HEK293 (cell line): Measurements from ENCODE around the gene CENPF.

Experiments
- BCL11A ChIP-seq: fragments of 450-650 bp; formaldehyde crosslinking; IDR thresholded peaks from 2 replicates; pipeline ENCODE4 v1.5.1; 2016; ENCODE audit warnings: low read depth, missing biosample characterization, missing genetic modification characterization
- CTCF ChIP-seq: fragments of 450-650 bp; formaldehyde crosslinking; IDR thresholded peaks from 2 replicates; pipeline ENCODE4 v1.5.1; 2016; ENCODE audit warnings: missing biosample characterization, missing genetic modification characterization
- PRDM6 ChIP-seq: fragments of 450-650 bp; formaldehyde crosslinking; IDR thresholded peaks from 2 replicates; pipeline ENCODE4 v1.5.1; 2017; ENCODE audit warnings: missing biosample characterization, missing genetic modification characterization
- SETDB1 ChIP-seq: IDR thresholded peaks from one replicate; pipeline ENCODE4 v1.6.1; 2017; ENCODE audit warnings: mild to moderate bottlenecking, low read length, moderate library complexity, mixed read lengths; ENCODE audit not compliant: insufficient read length
- YY1 ChIP-seq: fragments of 450-650 bp; formaldehyde crosslinking; IDR thresholded peaks from 2 replicates; pipeline ENCODE4 v1.5.1; 2018; ENCODE audit warnings: missing biosample characterization, missing genetic modification characterization
- ZBTB48 ChIP-seq: fragments of 450-650 bp; formaldehyde crosslinking; IDR thresholded peaks from 2 replicates; pipeline ENCODE4 v1.5.1; 2016; ENCODE audit warnings: missing biosample characterization, missing genetic modification characterization
- ZFP41 ChIP-seq: fragments of 450-650 bp; formaldehyde crosslinking; IDR thresholded peaks from 2 replicates; pipeline ENCODE4 v1.5.1; 2016; ENCODE audit warnings: missing biosample characterization, missing genetic modification characterization, borderline replicate concordance
- ZNF274 ChIP-seq, 2 experiments: fragments of 200-500 bp in 1 of 2; fragments of 450-650 bp in 1 of 2; sonication (Bioruptor generic) in 1 of 2; formaldehyde crosslinking in 1 of 2; IDR thresholded peaks; 2 replicates each; pipeline versions ENCODE4 v1.5.1 to v1.6.1; 2014 to 2016; ENCODE audit warnings: borderline replicate concordance in 1 of 2, inconsistent platforms in 1 of 2, low read length in 1 of 2, missing biosample characterization in 1 of 2, missing genetic modification characterization in 1 of 2
- TF ChIP-seq, protein P1 (sequence below): fragments of 450-650 bp; formaldehyde crosslinking; IDR thresholded peaks from 2 replicates; pipeline ENCODE4 v1.5.1; 2016; ENCODE audit warnings: missing biosample characterization, missing genetic modification characterization, low read depth
- TF ChIP-seq, protein P2 (sequence below): fragments of 450-650 bp; formaldehyde crosslinking; IDR thresholded peaks from 2 replicates; pipeline ENCODE4 v1.5.1; 2016; ENCODE audit warnings: missing biosample characterization, missing genetic modification characterization
- TF ChIP-seq, protein P3 (sequence below): fragments of 450-650 bp; formaldehyde crosslinking; IDR thresholded peaks from 2 replicates; pipeline ENCODE4 v1.5.1; 2016; ENCODE audit warnings: missing biosample characterization, missing genetic modification characterization, low read depth
- TF ChIP-seq, protein P4 (sequence below): fragments of 450-650 bp; formaldehyde crosslinking; IDR thresholded peaks from 2 replicates; pipeline ENCODE4 v1.5.1; 2016; ENCODE audit warnings: missing biosample characterization, missing genetic modification characterization, borderline replicate concordance

GRCh38 chr1:214581785-214582184, 21.2 kb upstream of the CENPF start:
- TF ChIP-seq CTCF (tag by site-specific recombination) (no peak), ZFP41 (tag by site-specific recombination) (no peak), ZBTB48 (tag by site-specific recombination) (no peak), YY1 (no peak), PRDM6 (tag by site-specific recombination) (no peak), BCL11A (tag by site-specific recombination) (no peak), ZNF274 (IDR thresholded peaks at IDR 0.05; ENCODE audit: low read length) (no peak), ZNF274 (tag by site-specific recombination; IDR thresholded peaks at IDR 0.05; ENCODE audit: borderline replicate concordance) (no peak), SETDB1 (no peak)
- TF ChIP-seq, protein P1, sequence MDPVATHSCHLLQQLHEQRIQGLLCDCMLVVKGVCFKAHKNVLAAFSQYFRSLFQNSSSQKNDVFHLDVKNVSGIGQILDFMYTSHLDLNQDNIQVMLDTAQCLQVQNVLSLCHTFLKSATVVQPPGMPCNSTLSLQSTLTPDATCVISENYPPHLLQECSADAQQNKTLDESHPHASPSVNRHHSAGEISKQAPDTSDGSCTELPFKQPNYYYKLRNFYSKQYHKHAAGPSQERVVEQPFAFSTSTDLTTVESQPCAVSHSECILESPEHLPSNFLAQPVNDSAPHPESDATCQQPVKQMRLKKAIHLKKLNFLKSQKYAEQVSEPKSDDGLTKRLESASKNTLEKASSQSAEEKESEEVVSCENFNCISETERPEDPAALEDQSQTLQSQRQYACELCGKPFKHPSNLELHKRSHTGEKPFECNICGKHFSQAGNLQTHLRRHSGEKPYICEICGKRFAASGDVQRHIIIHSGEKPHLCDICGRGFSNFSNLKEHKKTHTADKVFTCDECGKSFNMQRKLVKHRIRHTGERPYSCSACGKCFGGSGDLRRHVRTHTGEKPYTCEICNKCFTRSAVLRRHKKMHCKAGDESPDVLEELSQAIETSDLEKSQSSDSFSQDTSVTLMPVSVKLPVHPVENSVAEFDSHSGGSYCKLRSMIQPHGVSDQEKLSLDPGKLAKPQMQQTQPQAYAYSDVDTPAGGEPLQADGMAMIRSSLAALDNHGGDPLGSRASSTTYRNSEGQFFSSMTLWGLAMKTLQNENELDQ (tag by site-specific recombination): no peak
- TF ChIP-seq, protein P2, sequence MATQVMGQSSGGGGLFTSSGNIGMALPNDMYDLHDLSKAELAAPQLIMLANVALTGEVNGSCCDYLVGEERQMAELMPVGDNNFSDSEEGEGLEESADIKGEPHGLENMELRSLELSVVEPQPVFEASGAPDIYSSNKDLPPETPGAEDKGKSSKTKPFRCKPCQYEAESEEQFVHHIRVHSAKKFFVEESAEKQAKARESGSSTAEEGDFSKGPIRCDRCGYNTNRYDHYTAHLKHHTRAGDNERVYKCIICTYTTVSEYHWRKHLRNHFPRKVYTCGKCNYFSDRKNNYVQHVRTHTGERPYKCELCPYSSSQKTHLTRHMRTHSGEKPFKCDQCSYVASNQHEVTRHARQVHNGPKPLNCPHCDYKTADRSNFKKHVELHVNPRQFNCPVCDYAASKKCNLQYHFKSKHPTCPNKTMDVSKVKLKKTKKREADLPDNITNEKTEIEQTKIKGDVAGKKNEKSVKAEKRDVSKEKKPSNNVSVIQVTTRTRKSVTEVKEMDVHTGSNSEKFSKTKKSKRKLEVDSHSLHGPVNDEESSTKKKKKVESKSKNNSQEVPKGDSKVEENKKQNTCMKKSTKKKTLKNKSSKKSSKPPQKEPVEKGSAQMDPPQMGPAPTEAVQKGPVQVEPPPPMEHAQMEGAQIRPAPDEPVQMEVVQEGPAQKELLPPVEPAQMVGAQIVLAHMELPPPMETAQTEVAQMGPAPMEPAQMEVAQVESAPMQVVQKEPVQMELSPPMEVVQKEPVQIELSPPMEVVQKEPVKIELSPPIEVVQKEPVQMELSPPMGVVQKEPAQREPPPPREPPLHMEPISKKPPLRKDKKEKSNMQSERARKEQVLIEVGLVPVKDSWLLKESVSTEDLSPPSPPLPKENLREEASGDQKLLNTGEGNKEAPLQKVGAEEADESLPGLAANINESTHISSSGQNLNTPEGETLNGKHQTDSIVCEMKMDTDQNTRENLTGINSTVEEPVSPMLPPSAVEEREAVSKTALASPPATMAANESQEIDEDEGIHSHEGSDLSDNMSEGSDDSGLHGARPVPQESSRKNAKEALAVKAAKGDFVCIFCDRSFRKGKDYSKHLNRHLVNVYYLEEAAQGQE (tag by site-specific recombination): no peak
- TF ChIP-seq, protein P3, sequence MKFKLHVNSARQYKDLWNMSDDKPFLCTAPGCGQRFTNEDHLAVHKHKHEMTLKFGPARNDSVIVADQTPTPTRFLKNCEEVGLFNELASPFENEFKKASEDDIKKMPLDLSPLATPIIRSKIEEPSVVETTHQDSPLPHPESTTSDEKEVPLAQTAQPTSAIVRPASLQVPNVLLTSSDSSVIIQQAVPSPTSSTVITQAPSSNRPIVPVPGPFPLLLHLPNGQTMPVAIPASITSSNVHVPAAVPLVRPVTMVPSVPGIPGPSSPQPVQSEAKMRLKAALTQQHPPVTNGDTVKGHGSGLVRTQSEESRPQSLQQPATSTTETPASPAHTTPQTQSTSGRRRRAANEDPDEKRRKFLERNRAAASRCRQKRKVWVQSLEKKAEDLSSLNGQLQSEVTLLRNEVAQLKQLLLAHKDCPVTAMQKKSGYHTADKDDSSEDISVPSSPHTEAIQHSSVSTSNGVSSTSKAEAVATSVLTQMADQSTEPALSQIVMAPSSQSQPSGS (tag by site-specific recombination): no peak
- TF ChIP-seq, protein P4, sequence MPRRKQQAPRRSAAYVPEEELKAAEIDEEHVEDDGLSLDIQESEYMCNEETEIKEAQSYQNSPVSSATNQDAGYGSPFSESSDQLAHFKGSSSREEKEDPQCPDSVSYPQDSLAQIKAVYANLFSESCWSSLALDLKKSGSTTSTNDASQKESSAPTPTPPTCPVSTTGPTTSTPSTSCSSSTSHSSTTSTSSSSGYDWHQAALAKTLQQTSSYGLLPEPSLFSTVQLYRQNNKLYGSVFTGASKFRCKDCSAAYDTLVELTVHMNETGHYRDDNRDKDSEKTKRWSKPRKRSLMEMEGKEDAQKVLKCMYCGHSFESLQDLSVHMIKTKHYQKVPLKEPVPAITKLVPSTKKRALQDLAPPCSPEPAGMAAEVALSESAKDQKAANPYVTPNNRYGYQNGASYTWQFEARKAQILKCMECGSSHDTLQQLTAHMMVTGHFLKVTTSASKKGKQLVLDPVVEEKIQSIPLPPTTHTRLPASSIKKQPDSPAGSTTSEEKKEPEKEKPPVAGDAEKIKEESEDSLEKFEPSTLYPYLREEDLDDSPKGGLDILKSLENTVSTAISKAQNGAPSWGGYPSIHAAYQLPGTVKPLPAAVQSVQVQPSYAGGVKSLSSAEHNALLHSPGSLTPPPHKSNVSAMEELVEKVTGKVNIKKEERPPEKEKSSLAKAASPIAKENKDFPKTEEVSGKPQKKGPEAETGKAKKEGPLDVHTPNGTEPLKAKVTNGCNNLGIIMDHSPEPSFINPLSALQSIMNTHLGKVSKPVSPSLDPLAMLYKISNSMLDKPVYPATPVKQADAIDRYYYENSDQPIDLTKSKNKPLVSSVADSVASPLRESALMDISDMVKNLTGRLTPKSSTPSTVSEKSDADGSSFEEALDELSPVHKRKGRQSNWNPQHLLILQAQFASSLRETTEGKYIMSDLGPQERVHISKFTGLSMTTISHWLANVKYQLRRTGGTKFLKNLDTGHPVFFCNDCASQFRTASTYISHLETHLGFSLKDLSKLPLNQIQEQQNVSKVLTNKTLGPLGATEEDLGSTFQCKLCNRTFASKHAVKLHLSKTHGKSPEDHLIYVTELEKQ (tag by site-specific recombination): no peak
